Activated CD4-positive, CD25-positive, alpha-beta regulatory T cell treated with anti-CD3 and anti-CD28 coated beads, Interleukin-2, amount 50 U/mL, for 72 hours (primary cell): Measurements from ENCODE around the gene RAB40C.

ENCODE experiments used
- DNase-seq: peaks from one replicate; pipeline ENCODE4 v3.0.0; 2021

RAB40C gene

GRCh38 chr16:619476-620100 lies 29.7 kb downstream of the RAB40C start:
- no peak for DNase-seq

DNA sequence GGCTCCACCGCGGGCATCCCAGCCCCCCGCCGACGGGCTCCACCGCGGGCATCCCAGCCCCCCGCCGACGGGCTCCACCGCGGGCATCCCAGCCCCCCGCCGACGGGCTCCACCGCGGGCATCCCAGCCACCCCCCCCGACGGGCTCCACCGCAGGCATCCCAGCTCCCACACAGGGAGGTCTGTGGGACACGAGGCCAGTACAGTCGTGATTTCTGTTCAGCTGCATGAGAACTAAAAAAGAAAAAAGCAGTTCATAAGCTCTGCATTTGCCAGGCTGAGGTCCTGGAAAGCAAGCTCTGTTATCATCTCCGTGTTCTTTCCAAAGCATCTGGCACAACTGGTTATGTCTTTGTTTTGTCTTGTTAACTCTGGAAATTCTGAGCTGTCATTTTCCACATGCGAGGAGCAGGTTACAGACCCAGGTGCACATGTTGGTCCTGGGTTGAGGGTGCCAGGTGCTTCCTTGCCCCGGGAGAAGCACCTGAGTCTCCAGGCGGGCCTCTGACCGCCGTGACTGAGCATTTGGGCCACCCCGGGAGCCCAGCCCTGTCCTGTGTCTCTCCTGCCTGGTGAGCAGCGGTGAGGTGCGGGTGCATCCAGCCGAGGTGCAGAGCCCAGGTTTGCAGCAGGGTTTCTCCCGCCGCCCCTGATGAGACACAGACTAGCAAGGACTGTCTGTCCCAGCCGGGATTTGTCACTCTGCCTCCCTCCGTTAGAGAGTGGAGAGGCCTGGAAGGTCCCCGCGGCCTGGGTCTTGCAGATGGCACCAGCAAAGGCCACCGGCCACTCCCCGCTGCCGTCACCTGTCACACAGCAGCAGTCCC lies 31.0 kb downstream of the RAB40C start:
- DNase-seq = no peak

DNA sequence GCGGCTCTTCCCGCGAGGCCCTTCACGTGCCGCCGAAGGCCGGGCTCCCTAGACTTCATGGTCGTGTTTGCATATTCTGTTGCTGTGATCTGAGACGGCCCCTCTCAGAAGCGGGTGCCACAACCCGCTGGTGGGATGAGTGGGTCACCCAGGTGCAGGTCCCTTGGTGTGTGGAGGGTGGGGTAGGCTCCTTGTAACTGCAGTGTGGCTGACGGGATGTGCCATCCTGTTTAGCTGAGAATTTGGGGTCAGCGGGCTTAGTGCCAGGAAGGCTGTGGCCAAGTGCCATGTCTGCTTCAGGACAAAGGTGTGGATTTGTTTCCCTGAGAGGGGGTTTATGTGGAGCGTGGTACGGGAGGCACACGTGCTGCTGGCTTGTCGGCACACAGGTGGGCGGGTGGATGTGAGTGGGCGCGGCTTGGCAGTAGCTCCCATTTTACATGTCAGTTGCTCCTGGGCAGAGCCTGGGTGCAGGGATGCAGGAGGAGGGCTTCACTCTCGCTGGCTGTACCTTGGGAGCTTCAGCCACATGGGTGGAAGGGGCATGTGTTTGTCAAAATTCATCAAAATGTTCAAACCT lies 31.8 kb downstream of the RAB40C start:
- no peak for DNase-seq

DNA sequence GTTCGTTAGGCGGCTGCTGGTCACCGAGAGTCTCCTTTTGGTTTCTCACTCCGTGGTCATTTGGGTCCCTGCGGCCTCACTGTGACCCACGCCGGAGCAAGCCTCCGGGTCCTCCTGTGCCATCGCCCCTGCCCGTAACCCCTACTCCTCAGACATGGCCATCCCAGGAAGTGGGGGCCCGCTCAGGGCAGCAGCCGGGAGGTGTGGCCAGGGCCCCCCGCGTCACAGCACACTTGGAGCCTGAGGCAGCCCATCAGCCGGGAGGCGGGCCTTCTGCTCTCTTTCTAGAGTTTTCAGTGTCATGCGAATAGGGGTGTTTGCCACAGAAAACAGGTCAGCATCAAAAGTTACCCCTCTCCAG lies 33.0 kb downstream of the RAB40C start:
- DNase-seq = no peak

DNA sequence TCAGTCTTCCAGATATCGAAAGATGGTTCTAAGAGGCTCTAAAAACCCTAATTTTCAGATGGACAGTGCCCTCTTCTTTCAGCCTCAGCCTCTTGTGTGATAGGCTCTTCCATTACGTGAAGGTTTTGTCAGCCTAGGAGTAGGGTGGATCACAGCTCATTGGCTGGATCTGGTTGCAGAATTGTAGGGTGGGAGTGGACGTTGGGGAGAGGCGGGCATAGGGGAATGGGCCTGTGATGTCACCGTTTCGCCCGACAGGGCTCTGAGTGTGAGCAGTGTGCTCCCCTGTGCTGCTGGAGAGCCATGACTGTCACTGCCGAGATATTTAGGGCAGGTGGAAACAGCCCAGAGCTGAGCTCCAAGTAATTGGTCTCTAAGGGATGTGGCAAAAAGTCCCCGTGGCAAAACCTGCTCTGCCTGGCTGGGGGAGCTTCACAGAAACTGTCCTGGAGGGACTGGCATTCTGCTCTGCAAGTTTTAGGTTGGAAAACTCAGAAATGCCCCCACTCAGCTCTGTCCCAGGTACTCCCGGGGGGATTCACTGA lies 34.7 kb downstream of the RAB40C start:
- DNase-seq = no peak

- DNase-seq = no peak
Measured at GRCh38 chr16:625117-625976, 35.5 kb downstream of the RAB40C start.

GRCh38 chr16:625977-626765 lies 36.3 kb downstream of the RAB40C start:
- DNase-seq = no peak

GRCh38 chr16:626787-627453 lies 37.1 kb downstream of the RAB40C start:
- DNase-seq = no peak

GRCh38 chr16:627454-628239 lies 37.8 kb downstream of the RAB40C start:
- DNase-seq = no peak

- no peak for DNase-seq
Measured at GRCh38 chr16:628321-629061, 38.6 kb downstream of the RAB40C start.

DNA sequence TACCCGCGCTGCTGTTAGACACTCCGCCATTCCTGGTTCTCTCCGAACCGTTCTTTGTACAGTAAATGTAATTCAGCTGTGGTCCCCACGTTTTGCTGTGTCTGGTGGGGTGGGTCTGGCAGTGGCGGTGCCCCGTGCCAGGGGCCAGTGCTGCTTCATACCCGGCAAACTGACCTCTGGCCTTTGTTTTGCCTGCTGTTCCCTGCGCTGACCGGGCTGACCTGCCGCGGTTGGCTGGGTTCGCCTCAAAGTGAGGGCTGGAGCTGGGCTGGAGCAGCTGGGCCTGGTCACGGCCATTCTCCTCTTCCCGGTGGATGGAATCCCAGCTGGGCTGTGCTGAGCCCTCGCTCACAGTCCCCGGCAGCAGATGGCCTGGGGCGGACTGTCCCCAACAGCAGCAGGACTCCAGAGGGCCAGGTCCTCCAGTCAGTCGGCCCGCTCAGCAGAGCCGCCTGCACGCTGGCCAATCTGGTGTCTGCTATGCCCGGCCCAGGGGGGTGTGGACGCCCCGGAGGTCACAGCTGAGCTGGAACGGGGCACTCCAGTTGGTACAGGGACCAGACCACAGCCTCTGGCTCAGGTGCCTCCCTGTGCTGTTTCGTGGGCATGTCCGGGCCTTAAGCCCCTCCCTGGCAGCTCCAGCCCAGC lies 39.4 kb downstream of the RAB40C start:
- DNase-seq = no peak

- DNase-seq = no peak
Measured at GRCh38 chr16:629833-630248, 40.0 kb downstream of the RAB40C start.

- no peak for DNase-seq
Measured at GRCh38 chr16:630249-630814, 40.5 kb downstream of the RAB40C start.

DNA sequence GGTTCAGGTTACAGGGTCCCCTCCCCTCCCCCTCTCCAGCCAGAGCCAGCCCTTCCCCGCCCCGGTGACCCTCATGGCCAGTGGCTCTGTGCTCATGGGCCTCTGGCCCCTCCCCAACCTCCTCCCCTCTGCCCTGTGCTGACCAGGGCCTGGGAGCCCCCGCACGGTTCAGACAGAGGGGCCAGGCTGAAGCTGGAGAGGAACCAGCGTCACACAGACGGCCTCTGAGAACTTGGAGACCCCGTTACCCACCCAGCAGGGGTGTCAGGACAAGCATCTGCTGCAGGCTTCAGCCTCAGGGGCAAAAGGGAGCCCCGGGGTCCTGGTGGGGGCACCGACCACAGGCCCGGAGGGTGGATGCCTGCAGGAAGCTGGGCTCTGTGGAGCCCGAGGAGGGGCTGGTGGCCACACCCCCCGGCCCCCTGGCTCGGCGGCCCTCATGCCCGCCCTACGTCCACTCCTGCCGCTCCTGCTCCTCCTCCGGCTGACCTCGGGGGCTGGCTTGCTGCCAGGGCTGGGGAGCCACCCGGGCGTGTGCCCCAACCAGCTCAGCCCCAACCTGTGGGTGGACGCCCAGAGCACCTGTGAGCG lies 41.0 kb downstream of the RAB40C start, which contains the start of gene WFIKKN1:
Gene WFIKKN1 (plus strand): TSS at position 171 of the 591 bp plus-strand sequence. CDS start 269 bp downstream, at position 440.
- DNase-seq = no peak

DNA sequence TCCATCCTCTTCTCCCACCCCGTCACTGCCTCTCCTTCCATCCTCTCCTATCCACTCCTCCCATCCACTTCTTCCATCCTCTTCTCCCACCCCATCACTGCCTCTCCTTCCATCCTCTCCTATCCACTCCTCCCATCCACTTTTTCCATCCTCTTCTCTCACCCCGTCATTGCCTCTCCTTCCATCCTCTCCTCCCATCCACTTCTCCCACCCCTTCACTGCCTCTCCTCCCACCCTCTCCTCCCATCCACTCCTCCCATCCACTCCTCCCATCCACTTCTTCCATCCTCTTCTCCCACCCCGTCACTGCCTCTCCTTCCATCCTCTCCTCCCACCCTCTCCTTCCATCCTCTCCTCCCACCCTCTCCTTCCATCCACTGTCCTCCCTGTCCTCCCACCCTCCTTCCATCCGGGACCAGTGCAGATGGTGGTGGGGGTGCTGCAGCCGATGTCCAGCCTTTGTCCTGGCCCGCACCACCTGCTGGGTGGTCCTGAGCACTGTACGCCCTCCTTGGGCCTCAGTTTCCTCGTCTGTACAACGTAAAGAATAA lies 42.0 kb downstream of the RAB40C start:
- DNase-seq = no peak

- DNase-seq = no peak
Measured at GRCh38 chr16:632486-633335, 42.8 kb downstream of the RAB40C start.
